Spleen (tissue), 7 donors: Measurements from ENCODE around the gene ALG14.

ENCODE experiments used
- CTCF ChIP-seq, 11 experiments: fragments of 200-600 bp in 7 of 11; fragments of 450-650 bp in 4 of 11; sonication (generic) in 4 of 11; IDR thresholded peaks in 8 of 11; conservative IDR thresholded peaks in 3 of 11; 1 replicate in 7 of 11; 2 replicates in 4 of 11; pipeline versions ENCODE4 v1.4.0 to v1.8.0; 2016 to 2021; ENCODE audit warnings: antibody characterized with exemption in 11 of 11, inconsistent platforms in 4 of 11, mild to moderate bottlenecking in 1 of 11
- POLR2A ChIP-seq, 3 donors: fragments of 450-650 bp; IDR thresholded peaks; one replicate each; pipeline ENCODE4 v1.5.1; 2017; ENCODE audit warnings: antibody characterized with exemption in 3 of 3, mild to moderate bottlenecking in 1 of 3
- POLR2AphosphoS5 ChIP-seq, 3 donors: sonication (generic); formaldehyde crosslinking; IDR thresholded peaks; one replicate each; pipeline ENCODE4 v1.5.1; 2017; ENCODE audit warnings: antibody characterized with exemption in 3 of 3
- donor health status: DM: no; HTN: no; CAD: no; lungs with moderate emphysema.
- donor health status: DM: no; HTN: no; CAD: no.
- donor health status: DM: no; HTN: no; CAD: no.

- no peak for TF ChIP-seq POLR2AphosphoS5 (IDR thresholded peaks at IDR 0.05)
- TF ChIP-seq CTCF (IDR thresholded peaks at IDR 0.05 in 8 of 11, conservative IDR thresholded peaks at IDR 0.05 in 3 of 11), result no peak
- no peak for TF ChIP-seq POLR2A (IDR thresholded peaks at IDR 0.05)
These were observed 143.2 kb downstream of the ALG14 start for GRCh38 chr1:94929351-94930217.
